Gastrocnemius medialis (tissue), 4 donors: ENCODE results near the gene ASIC2. TPM values are rescaled to one million over a fixed set of nuclear protein-coding genes. Genes with fewer than 3 reads are reported as not detected.

Experiments used
- ATAC-seq, 2 donors: fragments of 150-250 bp; one replicate each; pipeline ENCODE4 v1.9.1; 2016
- DNase-seq, 2 donors: peaks; one replicate each; pipeline ENCODE4 v3.0.0-alpha.2; 2019
- H3K27ac ChIP-seq, 4 donors: fragments of 200-600 bp; sonication (generic); 1 replicate in 1 of 4; 2 replicates in 3 of 4; pipeline ENCODE4 v1.5.1; 2016 to 2018; ENCODE audit warnings: mild to moderate bottlenecking in 2 of 4, moderate library complexity in 1 of 4
- H3K27me3 ChIP-seq, 3 donors: fragments of 200-600 bp; sonication (generic) in 2 of 3; 1 replicate in 1 of 3; 2 replicates in 2 of 3; pipeline versions ENCODE4 v1.5.1 to v1.6.0; 2016 to 2019; ENCODE audit warnings: mild to moderate bottlenecking in 1 of 3, moderate library complexity in 1 of 3
- H3K36me3 ChIP-seq, 2 donors: fragments of 200-600 bp; sonication (generic) in 1 of 2; one replicate each; pipeline ENCODE4 v1.5.1; 2017 to 2018
- H3K4me1 ChIP-seq, 2 donors: fragments of 200-600 bp; sonication (generic) in 1 of 2; one replicate each; pipeline ENCODE4 v1.5.1; 2016 to 2017; ENCODE audit warnings: mild to moderate bottlenecking in 2 of 2
- H3K4me3 ChIP-seq, 4 donors: fragments of 200-600 bp; sonication (generic) in 3 of 4; 1 replicate in 1 of 4; 2 replicates in 3 of 4; pipeline ENCODE4 v1.5.1; 2016 to 2019; ENCODE audit warnings: mild to moderate bottlenecking in 2 of 4
- H3K9me3 ChIP-seq, 3 donors: fragments of 200-600 bp; sonication (generic) in 2 of 3; 1 replicate in 1 of 3; 2 replicates in 2 of 3; pipeline ENCODE4 v1.5.1; 2016 to 2019
- CTCF ChIP-seq, 5 experiments: fragments of 450-650 bp in 3 of 5; fragments of 200-600 bp in 2 of 5; sonication (generic) in 2 of 5; IDR thresholded peaks in 4 of 5; conservative IDR thresholded peaks in 1 of 5; 1 replicate in 4 of 5; 2 replicates in 1 of 5; pipeline ENCODE4 v1.5.1; 2016 to 2019; ENCODE audit warnings: antibody characterized with exemption in 5 of 5, mild to moderate bottlenecking in 3 of 5, moderate library complexity in 3 of 5
- POLR2A ChIP-seq, 2 donors: fragments of 450-650 bp; IDR thresholded peaks; one replicate each; pipeline ENCODE4 v1.6.1; 2017; ENCODE audit warnings: antibody characterized with exemption in 2 of 2, mild to moderate bottlenecking in 2 of 2, moderate library complexity in 2 of 2
- in situ Hi-C, 4 donors: fragments of 200-750 bp; cut with MboI; loops; one replicate each; pipeline versions ENCODE4 v1.15.0 to v1.8.0; 2017; ENCODE audit warnings: low sequenced_read_pairs in 4 of 4
- intact Hi-C: fragments of 100-400 bp; cut with DNase I; formaldehyde crosslinking; loops from one replicate; pipeline ENCODE4 v1.15.1; 2023; ENCODE audit warnings: low total_unique reads
- total RNA-seq, 4 donors: library from RNA; depleted of rRNA; stranded (reverse); fragments of >200 nt; gene quantifications; one replicate each; pipeline versions ENCODE4 v1.1.0 to v1.2.3, GENCODE V29; 2016

ASIC2 gene
- total RNA-seq, 4 donors from 2014 or later: not detected

DNA sequence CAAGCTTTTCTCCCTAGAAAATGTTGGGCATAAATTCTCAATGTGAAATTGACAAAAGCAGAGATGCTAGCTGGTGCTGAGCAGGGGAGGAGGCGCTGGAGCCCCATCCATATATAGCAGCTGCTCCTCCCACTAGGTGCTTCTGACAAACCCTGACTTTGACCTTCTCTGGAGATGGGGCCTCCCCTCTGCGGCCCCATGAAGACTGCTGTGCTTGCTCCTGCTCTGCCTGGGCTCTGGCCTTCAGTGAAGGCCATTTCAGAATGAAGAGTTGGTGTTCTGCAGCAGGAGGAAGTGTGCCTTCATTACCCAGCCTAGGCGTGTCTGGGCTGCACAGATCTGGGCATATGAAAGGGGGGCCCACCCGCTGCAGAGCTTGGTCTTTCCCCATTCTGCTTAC is 29.7 kb downstream of the ASIC2 start:
- in situ Hi-C loops: no loop called here
- ATAC-seq: no peak
- H3K4me1 ChIP-seq: no peaks in the 10 kb centered on the region
- H3K27ac ChIP-seq: no peak overlapping the region
- no peaks in the 10 kb centered on the region for H3K36me3 ChIP-seq
- no peak overlapping the region for H3K4me3 ChIP-seq
- no peak for DNase-seq
- no peaks in the 10 kb centered on the region for H3K9me3 ChIP-seq
- intact Hi-C loops: no loop called here
- peaks cover 0 to 8% (median 0%) of the 10 kb centered on the region in 3 donors for H3K27me3 ChIP-seq
- TF ChIP-seq POLR2A (IDR thresholded peaks at IDR 0.05) (no peak), CTCF (IDR thresholded peaks at IDR 0.05 in 4 of 5, conservative IDR thresholded peaks at IDR 0.05 in 1 of 5) (no peak)

- no peak overlapping the region for H3K27ac ChIP-seq
- intact Hi-C loops (no loop called here), in situ Hi-C loops (no loop called here)
- no peaks in the 10 kb centered on the region for H3K4me1 ChIP-seq
- no peak overlapping the region for H3K4me3 ChIP-seq
- peaks cover 0 to 8% (median 0%) of the 10 kb centered on the region in 3 donors for H3K27me3 ChIP-seq
- TF ChIP-seq CTCF (IDR thresholded peaks at IDR 0.05 in 4 of 5, conservative IDR thresholded peaks at IDR 0.05 in 1 of 5): no peak
- TF ChIP-seq POLR2A (IDR thresholded peaks at IDR 0.05): no peak
- no peak for DNase-seq
- no peak for ATAC-seq
- H3K9me3 ChIP-seq: no peaks in the 10 kb centered on the region
- H3K36me3 ChIP-seq: no peaks in the 10 kb centered on the region
Observed at GRCh38 chr17:33262266-33263123, 30.6 kb downstream of the ASIC2 start.

GRCh38 chr17:33261820-33262219 is 31.3 kb downstream of the ASIC2 start:
- Histone ChIP-seq H3K4me1 (no peaks in the 10 kb centered on the region), H3K36me3 (no peaks in the 10 kb centered on the region), H3K4me3 (no peak overlapping the region), H3K9me3 (no peaks in the 10 kb centered on the region), H3K27ac (no peak overlapping the region), H3K27me3 (peaks cover 0 to 8% (median 0%) of the 10 kb centered on the region in 3 donors)
- DNase-seq (no peak), ATAC-seq (no peak)
- in situ Hi-C loops: no loop called here
- no peak for TF ChIP-seq POLR2A (IDR thresholded peaks at IDR 0.05)
- no peak for TF ChIP-seq CTCF (IDR thresholded peaks at IDR 0.05 in 4 of 5, conservative IDR thresholded peaks at IDR 0.05 in 1 of 5)
- intact Hi-C loops: no loop called here

DNA sequence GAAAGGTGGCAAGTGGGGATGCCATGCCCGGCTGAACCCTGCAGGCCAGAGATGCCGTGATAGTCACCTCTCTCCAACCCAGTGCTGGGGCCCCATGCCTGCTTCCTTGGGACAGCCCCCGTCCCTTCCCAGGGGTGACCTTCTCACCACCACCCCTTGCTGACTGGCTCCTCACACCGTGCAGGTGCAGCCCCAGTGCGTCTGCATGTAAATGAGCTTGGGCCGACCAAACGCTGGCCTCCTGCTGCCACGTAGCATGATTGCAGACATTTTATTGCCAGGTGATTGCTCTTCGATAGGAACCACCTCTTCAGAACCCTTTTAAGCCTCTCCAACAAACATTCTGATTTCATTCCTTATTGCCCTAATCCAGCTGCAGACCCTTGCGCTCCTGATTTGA is 32.5 kb downstream of the ASIC2 start:
- no peak for ATAC-seq
- H3K4me3 ChIP-seq: no peak overlapping the region
- no peak for DNase-seq
- H3K36me3 ChIP-seq: no peaks in the 10 kb centered on the region
- intact Hi-C loops: no loop called here
- no peak overlapping the region for H3K27ac ChIP-seq
- in situ Hi-C loops: no loop called here
- TF ChIP-seq POLR2A (IDR thresholded peaks at IDR 0.05): no peak
- TF ChIP-seq CTCF (IDR thresholded peaks at IDR 0.05 in 4 of 5, conservative IDR thresholded peaks at IDR 0.05 in 1 of 5): no peak
- no peaks in the 10 kb centered on the region for H3K4me1 ChIP-seq
- H3K9me3 ChIP-seq: no peaks in the 10 kb centered on the region
- H3K27me3 ChIP-seq: peaks cover 0 to 8% (median 0%) of the 10 kb centered on the region in 3 donors
